Urinary bladder (tissue), 4 donors: ENCODE measurements around the gene TESK2. TPM values are rescaled to one million over a fixed set of nuclear protein-coding genes. Genes with fewer than 3 reads are reported as not detected.
"Not testable (repeated sequence)": the region's sequence is repeated elsewhere in the genome, so short reads cannot be mapped to it uniquely, and the experiment has no call there.

Experiments
- DNase-seq: peaks from one replicate; pipeline ENCODE4 v3.0.0-alpha.2; 2015; ENCODE audit errors: extremely low spot score
- H3K27ac ChIP-seq: one replicate; pipeline ENCODE4 v1.5.1; 2013; ENCODE audit warnings: low read depth, mild to moderate bottlenecking, moderate library complexity
- H3K36me3 ChIP-seq: one replicate; pipeline ENCODE4 v1.6.1; 2013; ENCODE audit warnings: mild to moderate bottlenecking, moderate library complexity; ENCODE audit not compliant: insufficient read depth
- H3K4me1 ChIP-seq: one replicate; pipeline ENCODE4 v1.6.1; 2013; ENCODE audit warnings: mild to moderate bottlenecking, moderate library complexity; ENCODE audit not compliant: insufficient read depth
- H3K4me3 ChIP-seq: one replicate; pipeline ENCODE4 v1.5.1; 2013; ENCODE audit warnings: low read depth, low read length
- WGBS: extraction: QIAGEN DNeasy Blood & Tissue Kit; methylation state at CpG from one replicate; pipeline ENCODE4 v1.1.7; 2013; 5-methylcytosine and 5-hydroxymethylcytosine counted together
- polyA plus RNA-seq: library from polyadenylated mRNA; stranded (reverse); fragments of 200-250 nt; gene quantifications from one replicate; pipeline ENCODE4 v1.2.3, GENCODE V29; 2013
- total RNA-seq: library from RNA; depleted of rRNA; stranded (reverse); fragments of >200 nt; gene quantifications from one replicate; pipeline ENCODE4 v1.2.3, GENCODE V29; 2014
- donor health status: healthy with polysubstance abuse.
- donor health status: healthy.

TESK2 gene
- total and polyA plus RNA-seq, 2 donors = 3.2 to 5.7 TPM

GRCh38 chr1:45499415-45499769 is 8.4 kb upstream of the TESK2 start:
- Histone ChIP-seq H3K4me1 (no peaks in the 10 kb centered on the region), H3K27ac (no peak overlapping the region), H3K36me3 (no peaks in the 10 kb centered on the region), H3K4me3 (peak overlapping the region; percentile 32)
- 4% methylated on average over 7 of the region's 7 CpGs for WGBS
- DNase-seq = no peak

- Histone ChIP-seq H3K4me3 (no peak overlapping the region), H3K27ac (no peak overlapping the region), H3K4me1 (no peaks in the 10 kb centered on the region), H3K36me3 (no peaks in the 10 kb centered on the region)
- DNase-seq = no peak
Measured at GRCh38 chr1:45498279-45498678, 7.3 kb upstream of the TESK2 start.

- Histone ChIP-seq H3K27ac (no peak overlapping the region), H3K4me1 (no peaks in the 10 kb centered on the region), H3K4me3 (no peak overlapping the region), H3K36me3 (no peaks in the 10 kb centered on the region)
- 92% methylated on average over 2 of the region's 2 CpGs for WGBS
- DNase-seq = no peak
Measured at GRCh38 chr1:45493116-45493697, 2.2 kb upstream of the TESK2 start.

- no peak overlapping the region for H3K4me3 ChIP-seq
- no peaks in the 10 kb centered on the region for H3K36me3 ChIP-seq
- no peaks in the 10 kb centered on the region for H3K4me1 ChIP-seq
- no peak for DNase-seq
- no peak overlapping the region for H3K27ac ChIP-seq
- WGBS = 89% methylated on average over 3 of the region's 3 CpGs
Measured at GRCh38 chr1:45492691-45493090, 1.7 kb upstream of the TESK2 start.

- WGBS = 51% methylated on average over 19 of the region's 19 CpGs
- Histone ChIP-seq H3K27ac (no peak overlapping the region), H3K4me3 (peak overlapping the region; percentile 36), H3K4me1 (no peaks in the 10 kb centered on the region), H3K36me3 (no peaks in the 10 kb centered on the region)
- DNase-seq = no peak
Measured at GRCh38 chr1:45491487-45492260, 711 bp upstream of the TESK2 start.

- no peak for DNase-seq
- peak overlapping the region; percentile 67 for H3K4me3 ChIP-seq
- H3K36me3 ChIP-seq = no peaks in the 10 kb centered on the region
- 3% methylated on average over 17 of the region's 17 CpGs for WGBS
- H3K27ac ChIP-seq = peak overlapping the region; percentile 63
- no peaks in the 10 kb centered on the region for H3K4me1 ChIP-seq
Measured at GRCh38 chr1:45490121-45490625, 790 bp downstream of the TESK2 start.

- H3K4me1 ChIP-seq, H3K4me3 ChIP-seq, H3K36me3 ChIP-seq, DNase-seq, H3K27ac ChIP-seq: not testable (repeated sequence)
- WGBS = 76% methylated on average over 14 of the region's 14 CpGs
Measured at GRCh38 chr1:45489379-45489778, 1.6 kb downstream of the TESK2 start.

- Histone ChIP-seq H3K36me3 (no peaks in the 10 kb centered on the region), H3K4me1 (no peaks in the 10 kb centered on the region), H3K27ac (no peak overlapping the region), H3K4me3 (no peak overlapping the region)
- no peak for DNase-seq
- 79% methylated on average over 10 of the region's 10 CpGs for WGBS
Measured at GRCh38 chr1:45488666-45489377, 2.1 kb downstream of the TESK2 start.

- Histone ChIP-seq H3K36me3 (no peaks in the 10 kb centered on the region), H3K4me1 (no peaks in the 10 kb centered on the region), H3K27ac (no peak overlapping the region), H3K4me3 (no peak overlapping the region)
- DNase-seq = no peak
Measured at GRCh38 chr1:45485949-45486348, 5.0 kb downstream of the TESK2 start.

GRCh38 chr1:45479039-45479748 is 11.8 kb downstream of the TESK2 start:
- no peak overlapping the region for H3K27ac ChIP-seq
- no peak overlapping the region for H3K4me3 ChIP-seq
- H3K4me1 ChIP-seq = no peaks in the 10 kb centered on the region
- no peaks in the 10 kb centered on the region for H3K36me3 ChIP-seq
- WGBS = 90% methylated on average over 5 of the region's 5 CpGs
- DNase-seq = no peak

- no peaks in the 10 kb centered on the region for H3K36me3 ChIP-seq
- H3K27ac ChIP-seq = no peak overlapping the region
- H3K4me3 ChIP-seq = no peak overlapping the region
- 67% methylated on average over 4 of the region's 4 CpGs for WGBS
- no peaks in the 10 kb centered on the region for H3K4me1 ChIP-seq
- DNase-seq = no peak
Measured at GRCh38 chr1:45478121-45478814, 12.7 kb downstream of the TESK2 start.

GRCh38 chr1:45477646-45478045 is 13.3 kb downstream of the TESK2 start:
- Histone ChIP-seq H3K36me3 (no peaks in the 10 kb centered on the region), H3K4me3 (no peak overlapping the region), H3K27ac (no peak overlapping the region), H3K4me1 (no peaks in the 10 kb centered on the region)
- 92% methylated on average over 3 of the region's 3 CpGs for WGBS
- no peak for DNase-seq

GRCh38 chr1:45474194-45474593 is 16.8 kb downstream of the TESK2 start:
- H3K36me3 ChIP-seq, H3K4me1 ChIP-seq, DNase-seq, H3K4me3 ChIP-seq, H3K27ac ChIP-seq: not testable (repeated sequence)
- 96% methylated on average over 6 of the region's 6 CpGs for WGBS
